Retinal pigment epithelial cell (primary cell): Measurements from ENCODE around the gene CCDC192.

Experiments used
- DNase-seq: peaks from one replicate; pipeline ENCODE4 v3.0.0-alpha.2; 2010; ENCODE audit warnings: low read depth
- H3K4me3 ChIP-seq: 2 replicates; pipeline ENCODE4 v1.5.1; 2011; ENCODE audit warnings: mild to moderate bottlenecking, low read length, control low read depth, moderate library complexity
- TF ChIP-seq, protein P1 (sequence below): conservative IDR thresholded peaks from 2 replicates; pipeline ENCODE4 v1.5.1; 2011; ENCODE audit warnings: low read depth, low read length, control low read depth, inconsistent platforms

CCDC192 gene

DNA sequence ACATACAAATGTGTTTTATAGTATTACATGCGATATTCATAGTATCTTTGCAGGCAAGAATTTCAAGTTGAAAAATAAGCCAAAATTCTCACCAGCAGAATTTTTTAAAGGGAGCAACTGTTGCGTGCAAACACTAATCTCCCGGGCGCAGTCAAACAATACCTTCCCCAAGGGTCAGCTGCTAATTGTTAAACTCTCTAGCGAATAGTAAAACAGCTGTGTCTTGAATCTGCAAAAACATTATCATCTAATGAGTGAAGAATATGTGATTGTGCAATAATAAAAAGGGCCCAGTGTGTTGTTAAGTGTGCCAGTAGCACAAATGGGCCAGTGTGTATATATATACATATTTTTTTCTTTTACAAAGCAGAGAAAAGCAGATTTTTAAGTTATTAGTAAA lies 131.4 kb downstream of the CCDC192 start:
- DNase-seq = no peak
- no peak overlapping the region for H3K4me3 ChIP-seq

DNA sequence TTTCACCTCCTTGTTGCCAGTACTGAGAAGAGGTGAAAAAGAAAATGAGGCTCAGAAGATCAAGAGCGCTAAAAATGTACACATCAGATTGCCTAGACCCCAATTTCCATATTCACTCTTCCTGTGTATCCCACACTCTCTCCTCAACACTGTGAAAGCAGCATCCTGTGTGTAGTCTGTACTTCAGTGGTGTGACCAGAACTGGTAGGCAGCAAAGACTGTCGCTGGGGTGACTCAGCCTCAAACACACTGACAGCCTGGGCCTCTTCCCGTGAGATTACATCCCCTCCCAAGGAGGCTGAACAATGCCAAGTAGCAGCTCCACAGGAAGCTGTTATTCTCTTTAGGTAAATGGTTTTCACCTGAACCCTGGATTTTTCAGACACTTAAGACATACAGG lies 135.5 kb downstream of the CCDC192 start:
- DNase-seq = no peak
- no peak overlapping the region for H3K4me3 ChIP-seq
- TF ChIP-seq, protein P1, sequence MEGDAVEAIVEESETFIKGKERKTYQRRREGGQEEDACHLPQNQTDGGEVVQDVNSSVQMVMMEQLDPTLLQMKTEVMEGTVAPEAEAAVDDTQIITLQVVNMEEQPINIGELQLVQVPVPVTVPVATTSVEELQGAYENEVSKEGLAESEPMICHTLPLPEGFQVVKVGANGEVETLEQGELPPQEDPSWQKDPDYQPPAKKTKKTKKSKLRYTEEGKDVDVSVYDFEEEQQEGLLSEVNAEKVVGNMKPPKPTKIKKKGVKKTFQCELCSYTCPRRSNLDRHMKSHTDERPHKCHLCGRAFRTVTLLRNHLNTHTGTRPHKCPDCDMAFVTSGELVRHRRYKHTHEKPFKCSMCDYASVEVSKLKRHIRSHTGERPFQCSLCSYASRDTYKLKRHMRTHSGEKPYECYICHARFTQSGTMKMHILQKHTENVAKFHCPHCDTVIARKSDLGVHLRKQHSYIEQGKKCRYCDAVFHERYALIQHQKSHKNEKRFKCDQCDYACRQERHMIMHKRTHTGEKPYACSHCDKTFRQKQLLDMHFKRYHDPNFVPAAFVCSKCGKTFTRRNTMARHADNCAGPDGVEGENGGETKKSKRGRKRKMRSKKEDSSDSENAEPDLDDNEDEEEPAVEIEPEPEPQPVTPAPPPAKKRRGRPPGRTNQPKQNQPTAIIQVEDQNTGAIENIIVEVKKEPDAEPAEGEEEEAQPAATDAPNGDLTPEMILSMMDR = no peak

More for the DNA sequence above, 131.4 kb downstream of the CCDC192 start:
- TF ChIP-seq, protein P1 = no peak

GRCh38 chr5:127839072-127839471 lies 135.9 kb downstream of the CCDC192 start:
- no peak for DNase-seq
- TF ChIP-seq, protein P1 = no peak
- H3K4me3 ChIP-seq = no peak overlapping the region

- TF ChIP-seq, protein P1 = no peak
- no peak overlapping the region for H3K4me3 ChIP-seq
- no peak for DNase-seq
Observed at GRCh38 chr5:127839496-127840197, 136.5 kb downstream of the CCDC192 start.

DNA sequence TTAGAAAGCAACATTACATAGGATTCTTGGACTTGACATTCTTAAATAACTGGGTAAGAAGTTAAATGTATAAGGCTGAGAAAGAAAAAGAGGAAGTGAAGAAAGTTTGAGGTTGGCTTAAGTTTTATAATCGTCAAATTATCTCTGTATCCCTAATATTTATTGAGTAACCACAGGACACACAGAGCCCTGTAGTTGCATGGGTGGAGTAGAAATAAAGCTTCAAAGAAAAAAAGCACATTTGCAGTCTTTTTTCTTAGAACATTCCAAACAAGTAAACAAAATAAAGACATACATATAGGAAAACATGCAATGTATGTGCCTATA lies 137.0 kb downstream of the CCDC192 start:
- TF ChIP-seq, protein P1 = no peak
- no peak for DNase-seq
- no peak overlapping the region for H3K4me3 ChIP-seq

GRCh38 chr5:127840809-127841208 lies 137.6 kb downstream of the CCDC192 start:
- TF ChIP-seq, protein P1 = no peak
- H3K4me3 ChIP-seq = no peak overlapping the region
- DNase-seq = no peak

DNA sequence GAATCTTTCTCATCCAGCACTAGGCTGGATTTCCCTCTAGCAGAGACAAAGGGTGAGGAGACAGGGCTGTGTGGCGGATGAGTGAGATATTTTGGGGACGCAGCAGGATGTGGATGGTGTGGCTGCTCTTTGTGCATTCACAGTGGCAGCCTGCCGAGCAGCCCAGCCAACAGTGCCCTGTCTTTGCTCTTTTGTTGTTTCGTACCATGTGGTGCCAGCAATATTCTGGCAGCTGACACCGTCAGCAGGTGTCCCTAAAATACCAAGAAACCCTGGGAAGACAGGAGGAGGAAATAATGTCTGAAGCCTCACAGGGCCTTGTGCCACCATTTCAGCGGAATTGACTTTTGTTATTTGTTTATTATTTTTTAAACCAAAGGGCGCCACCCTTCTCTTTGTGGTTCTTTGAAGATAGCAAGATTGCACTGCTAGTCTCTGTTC lies 141.4 kb downstream of the CCDC192 start:
- TF ChIP-seq, protein P1 = no peak
- no peak for DNase-seq
- no peak overlapping the region for H3K4me3 ChIP-seq
